Fibroblast of skin of abdomen (primary cell): ENCODE data around the gene TKTL1.
A peak's percentile ranks its signal among the peaks of the same experiment; 100 is the strongest.
"Not testable (repeated sequence)": the region's sequence is repeated elsewhere in the genome, so short reads cannot be mapped to it uniquely, and the experiment has no call there.

Source experiments
- DNase-seq: peaks from one replicate; pipeline ENCODE4 v3.0.0-alpha.2; 2013

Gene TKTL1

DNA sequence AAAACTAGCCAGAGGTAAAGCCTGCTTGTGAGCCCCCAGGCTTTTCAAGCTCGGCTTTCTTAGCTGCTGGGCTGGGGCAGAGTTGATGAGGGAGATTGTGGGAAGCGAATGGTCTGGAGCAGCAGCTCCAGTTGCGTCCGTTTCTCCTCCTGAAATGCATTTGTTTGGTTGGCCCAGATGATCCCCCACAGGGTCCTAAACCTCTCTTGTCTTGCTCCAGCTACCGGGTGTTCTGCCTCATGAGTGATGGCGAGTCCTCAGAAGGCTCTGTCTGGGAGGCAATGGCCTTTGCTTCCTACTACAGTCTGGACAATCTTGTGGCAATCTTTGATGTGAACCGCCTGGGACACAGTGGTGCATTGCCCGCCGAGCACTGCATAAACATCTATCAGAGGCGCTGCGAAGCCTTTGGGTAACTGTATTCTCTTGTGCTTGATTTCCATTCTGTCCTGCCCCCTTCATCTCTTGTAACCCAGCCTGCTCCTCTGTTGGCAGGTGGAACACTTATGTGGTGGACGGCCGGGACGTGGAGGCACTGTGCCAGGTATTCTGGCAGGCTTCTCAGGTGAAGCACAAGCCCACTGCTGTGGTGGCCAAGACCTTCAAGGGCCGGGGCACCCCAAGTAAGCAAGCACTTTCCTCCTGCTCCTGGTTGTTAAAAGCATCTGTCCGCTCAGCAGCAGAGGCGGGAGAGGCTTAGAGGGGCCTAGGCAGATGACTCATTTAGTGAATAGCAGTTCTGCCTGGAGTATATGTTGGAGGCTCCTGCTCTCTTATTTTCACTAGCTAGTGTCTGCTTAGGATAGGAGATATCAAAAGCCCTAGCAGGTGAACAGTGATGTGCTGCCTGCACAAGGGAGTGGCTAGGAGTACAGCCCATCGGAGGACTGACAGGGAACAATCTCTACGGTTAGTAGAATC lies 15.3 kb downstream of the TKTL1 start:
- DNase-seq, result no peak

- DNase-seq, result no peak
Measured at GRCh38 chrX:154312116-154312515, 16.5 kb downstream of the TKTL1 start.

GRCh38 chrX:154313147-154313546 lies 17.6 kb downstream of the TKTL1 start:
- no peak for DNase-seq

GRCh38 chrX:154315416-154315815 lies 19.8 kb downstream of the TKTL1 start:
- no peak for DNase-seq

DNA sequence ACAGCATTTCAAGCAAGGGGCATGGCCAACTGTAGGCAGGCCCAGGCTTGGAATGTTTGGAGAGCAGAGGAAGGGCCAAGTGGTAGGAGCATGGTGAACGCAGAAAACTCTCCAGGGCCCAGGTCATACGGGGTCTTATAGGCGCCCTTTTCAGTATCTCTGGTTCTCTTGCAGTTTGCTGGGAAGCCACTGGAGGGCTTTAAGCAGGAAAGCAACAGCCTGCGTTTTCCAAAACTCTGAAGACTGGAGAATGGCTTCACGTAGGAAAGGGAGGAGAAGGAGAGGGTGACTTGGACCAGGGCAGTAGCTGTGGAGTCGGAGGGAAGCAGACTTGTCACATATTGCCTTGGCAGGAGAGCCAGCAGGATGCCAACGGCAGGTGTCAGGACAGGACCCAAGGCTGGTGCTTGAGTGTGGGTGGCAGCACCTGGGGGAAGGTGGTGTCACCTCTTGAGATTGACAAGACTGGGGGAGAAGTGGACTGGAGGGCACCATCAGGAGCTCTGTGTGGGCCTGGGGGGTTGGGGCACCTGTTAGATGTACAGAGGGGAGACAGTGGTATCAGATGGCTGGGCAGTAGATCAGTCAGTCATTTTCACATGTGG lies 21.9 kb downstream of the TKTL1 start:
- peak; percentile 13 for DNase-seq

- no peak for DNase-seq
Measured at GRCh38 chrX:154320406-154320805, 24.8 kb downstream of the TKTL1 start.

DNA sequence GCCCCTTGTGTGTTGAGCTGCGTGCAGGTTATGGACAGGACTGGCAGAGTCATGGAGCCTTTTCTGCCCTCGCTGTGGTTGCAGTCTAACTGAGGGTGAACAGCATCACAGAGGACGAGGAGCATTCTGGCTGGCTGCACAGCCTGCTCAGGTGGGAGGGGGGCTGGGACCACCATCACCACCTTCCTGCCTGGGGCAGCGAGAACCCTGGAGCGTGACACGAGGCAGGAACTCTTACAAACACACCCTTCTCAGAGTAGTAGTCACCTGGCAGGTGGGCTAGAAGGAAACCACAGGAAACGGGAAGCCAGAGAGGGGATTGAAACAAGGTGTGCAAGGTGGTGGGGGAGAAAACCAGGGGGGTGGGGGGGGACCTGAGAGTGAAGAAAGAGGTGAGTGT lies 25.6 kb downstream of the TKTL1 start:
- DNase-seq, result no peak

DNA sequence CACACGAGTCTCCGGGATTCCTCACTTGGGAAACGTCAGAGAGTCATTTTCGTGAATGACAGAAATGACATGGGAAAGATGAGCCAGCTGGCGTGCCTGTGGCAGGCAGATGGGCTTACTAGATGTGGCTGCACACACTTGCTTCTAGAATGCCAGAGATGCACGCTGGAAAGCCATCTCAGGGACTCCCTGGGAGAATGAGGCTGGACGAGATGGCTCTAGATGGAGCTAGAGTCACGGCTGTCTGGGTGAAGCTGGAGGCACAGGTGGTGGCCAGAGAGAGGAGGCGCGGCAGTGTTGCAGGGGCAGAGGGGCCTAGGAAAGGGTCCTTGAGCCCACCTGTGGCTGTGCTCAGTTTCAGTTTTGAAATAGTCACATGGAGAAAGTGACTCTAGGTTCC lies 26.0 kb downstream of the TKTL1 start:
- DNase-seq, result no peak

DNA sequence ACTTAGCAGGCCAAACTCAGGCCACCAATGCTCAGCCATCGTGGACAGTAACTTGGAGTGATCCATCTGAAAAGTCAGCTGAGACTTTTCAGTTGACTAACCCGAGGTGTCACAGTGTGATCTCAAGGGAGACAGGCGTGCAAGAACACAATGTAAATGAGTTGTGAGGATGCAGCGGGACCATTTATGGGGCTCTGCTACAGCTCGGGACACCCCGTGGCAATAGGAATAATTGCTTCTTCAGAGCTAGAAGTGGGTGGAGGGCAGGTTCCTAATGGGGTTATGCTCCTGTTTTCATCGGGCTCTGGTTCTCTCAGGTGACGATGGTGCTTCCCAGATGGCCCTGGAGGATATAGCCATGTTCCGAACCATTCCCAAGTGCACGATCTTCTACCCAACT lies 27.3 kb downstream of the TKTL1 start:
- no peak for DNase-seq

DNA sequence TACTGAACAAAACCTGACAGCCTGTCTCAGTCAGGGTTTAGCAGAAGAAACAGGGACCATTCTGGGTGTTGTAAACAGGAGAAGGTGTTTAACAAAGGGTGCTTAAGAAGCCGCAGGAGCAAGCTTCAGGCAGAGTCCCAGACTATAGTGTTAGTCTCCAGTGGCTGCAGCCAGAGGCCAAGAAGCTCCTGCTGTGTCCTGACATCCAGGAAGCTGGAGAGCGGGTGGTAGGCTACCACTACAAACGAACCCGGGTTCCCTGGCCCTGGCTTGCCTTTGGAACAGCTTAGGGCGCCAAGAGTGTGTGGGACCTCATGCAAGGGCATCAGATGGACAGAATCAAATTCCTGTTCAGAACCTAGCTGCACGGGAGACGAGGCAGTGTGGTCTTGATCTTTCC lies 27.9 kb downstream of the TKTL1 start:
- no peak for DNase-seq

- peak; percentile 1 for DNase-seq
Measured at GRCh38 chrX:154325541-154325940, 29.9 kb downstream of the TKTL1 start.

DNA sequence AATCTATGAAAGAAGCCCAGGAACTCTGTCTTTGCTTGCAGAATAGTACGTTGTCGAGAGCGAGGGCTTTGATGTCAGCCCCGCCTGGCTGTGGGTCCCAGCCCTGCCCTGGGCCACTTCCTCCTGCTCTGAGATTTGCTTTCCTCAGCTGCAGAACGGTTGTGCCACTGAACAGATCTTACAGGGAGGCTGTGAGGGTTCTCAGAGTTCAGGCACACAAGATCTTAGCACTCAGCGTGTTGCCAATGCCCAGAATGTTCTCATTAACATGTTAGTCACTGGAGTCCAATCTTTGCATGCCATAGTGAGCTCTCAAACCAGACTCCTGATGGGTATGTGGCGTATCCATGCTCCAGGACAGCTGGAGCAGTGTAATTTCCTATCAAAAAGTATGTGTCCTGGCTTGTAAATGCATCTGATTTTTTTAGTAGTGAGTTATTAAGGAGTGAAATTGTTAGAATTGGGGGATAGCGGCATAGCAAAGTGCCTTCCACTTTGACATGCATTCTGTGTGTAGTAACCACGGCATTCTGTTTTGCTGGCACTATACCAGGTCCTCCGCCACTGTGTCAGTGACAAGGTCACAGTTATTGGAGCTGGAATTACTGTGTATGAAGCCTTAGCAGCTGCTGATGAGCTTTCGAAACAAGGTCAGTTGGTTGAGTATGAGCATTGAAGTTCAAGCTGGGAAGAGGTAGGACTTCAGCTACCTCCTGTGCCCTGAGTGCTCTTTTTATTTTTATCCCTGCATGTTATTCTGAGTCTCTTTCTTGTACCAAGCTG lies 31.6 kb downstream of the TKTL1 start:
- DNase-seq, result peak; percentile 35

GRCh38 chrX:154328646-154329045 lies 33.1 kb downstream of the TKTL1 start:
- DNase-seq, result no peak

DNA sequence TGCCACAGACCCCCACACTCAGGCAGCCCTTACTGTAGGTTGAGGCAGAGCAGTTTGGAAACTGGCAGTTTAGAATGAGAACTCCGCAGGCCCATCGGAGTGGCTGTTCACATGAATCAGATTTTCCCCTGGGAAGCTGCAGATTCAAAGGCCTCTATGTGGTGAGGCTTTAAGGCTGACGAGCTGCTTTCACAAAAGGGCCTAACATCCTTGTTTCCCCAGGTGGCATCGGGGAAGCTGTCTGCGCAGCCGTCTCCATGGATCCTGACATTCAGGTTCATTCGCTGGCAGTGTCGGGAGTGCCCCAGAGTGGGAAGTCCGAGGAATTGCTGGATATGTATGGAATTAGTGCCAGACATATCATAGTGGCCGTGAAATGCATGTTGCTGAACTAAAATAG lies 33.7 kb downstream of the TKTL1 start:
- no peak for DNase-seq

DNA sequence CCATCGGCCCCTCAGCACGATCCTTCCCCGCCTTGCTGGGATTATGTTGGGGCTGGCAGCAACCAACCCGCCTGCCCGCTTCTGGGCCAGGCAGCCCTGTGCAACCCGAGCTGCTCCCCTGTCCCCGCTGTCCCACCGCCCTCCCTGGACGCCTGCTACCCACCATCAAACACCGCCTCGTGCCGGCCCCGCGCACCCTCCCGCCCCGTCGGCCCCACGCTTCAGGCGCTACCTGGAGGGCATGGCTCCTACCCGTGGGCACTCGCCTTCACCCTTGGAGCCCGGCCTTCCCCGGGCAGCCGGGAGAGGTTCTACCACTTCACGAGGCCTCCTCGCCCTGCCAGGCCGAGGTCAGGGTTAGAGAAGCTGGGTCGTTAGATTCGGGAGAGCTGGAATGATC lies 37.0 kb downstream of the TKTL1 start:
- DNase-seq, result no peak

DNA sequence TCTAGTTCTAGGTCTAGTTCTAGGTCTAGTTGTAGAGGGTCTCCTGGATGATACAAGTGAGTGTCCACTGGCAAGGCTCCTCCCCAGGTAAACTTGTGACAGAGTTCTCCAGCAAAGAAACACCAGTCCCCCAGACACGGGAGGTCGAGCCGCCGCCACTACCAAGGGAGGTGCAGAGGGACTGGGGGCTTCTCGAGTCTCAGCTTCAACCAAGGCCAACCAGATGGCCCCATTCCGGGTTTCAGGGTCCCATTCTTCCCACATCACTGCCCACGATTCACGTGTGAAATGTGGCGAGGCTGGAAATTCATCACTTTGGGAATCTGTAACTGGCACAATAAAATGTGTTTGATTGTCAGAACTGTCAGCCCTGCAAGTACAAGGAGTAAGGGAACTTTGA lies 37.5 kb downstream of the TKTL1 start:
- no peak for DNase-seq

GRCh38 chrX:154333837-154334271 lies 38.3 kb downstream of the TKTL1 start:
- DNase-seq, result no peak

DNA sequence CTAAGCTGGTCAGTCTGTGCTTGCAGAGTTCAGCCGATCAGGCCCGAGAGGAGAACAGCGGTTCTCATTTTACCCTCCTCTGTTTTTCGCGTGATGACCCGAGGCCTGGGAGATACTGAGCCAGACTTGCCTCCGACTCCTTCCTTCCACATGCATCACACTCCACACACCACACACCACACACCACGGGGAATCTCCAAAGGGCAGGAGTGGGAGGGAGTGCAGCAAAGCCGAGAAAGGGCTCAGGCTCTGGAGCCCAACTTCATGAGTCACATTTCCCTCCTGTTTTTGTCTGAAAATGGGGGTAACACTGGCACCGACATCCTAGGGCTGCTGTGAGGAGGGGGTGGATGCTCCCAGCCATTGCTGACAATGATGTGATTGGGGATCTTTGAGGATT lies 38.9 kb downstream of the TKTL1 start:
- no peak for DNase-seq

- not testable (repeated sequence) for DNase-seq
Measured at GRCh38 chrX:154341399-154342298, 46.1 kb downstream of the TKTL1 start.

DNA sequence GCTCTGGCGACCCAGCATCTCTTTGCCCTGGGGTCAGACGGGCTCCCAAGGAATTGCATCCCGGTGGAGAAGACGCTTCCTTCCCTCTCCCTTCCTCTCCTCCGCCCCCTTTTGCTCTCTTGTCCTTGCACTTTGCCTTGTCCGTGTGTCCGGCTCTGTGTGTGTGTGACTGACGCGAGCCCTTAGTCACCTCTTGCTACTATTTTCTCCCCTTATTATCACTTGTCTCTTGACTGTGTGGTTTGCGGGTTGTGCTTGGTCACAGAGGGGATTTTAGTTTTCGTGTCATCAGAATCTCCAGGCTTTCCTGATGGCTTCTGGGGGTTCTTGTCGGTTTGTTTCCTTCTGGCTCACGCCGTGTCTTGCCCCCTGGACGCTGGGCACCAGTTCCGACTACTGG lies 47.5 kb downstream of the TKTL1 start:
- not testable (repeated sequence) for DNase-seq

- not testable (repeated sequence) for DNase-seq
Measured at GRCh38 chrX:154343620-154344019, 48.0 kb downstream of the TKTL1 start.

- peak; percentile 44 for DNase-seq
Measured at GRCh38 chrX:154348114-154348531, 52.5 kb downstream of the TKTL1 start.
